Measurements from ENCODE around the gene DCC.

- TF ChIP-seq CTCF (IDR thresholded peaks at IDR 0.05 in 2 of 3, conservative IDR thresholded peaks at IDR 0.05 in 1 of 3; ENCODE audit: borderline replicate concordance in 1 of 3, insufficient read depth in 1 of 3, low read depth in 2 of 3, low read length in 2 of 3): no peak
- no peak for TF ChIP-seq JUND (IDR thresholded peaks at IDR 0.05)
- no peak for TF ChIP-seq POLR2A (IDR thresholded peaks at IDR 0.05; ENCODE audit: borderline replicate concordance, extremely low read depth, insufficient read depth, insufficient read length)
- no peak for TF ChIP-seq SIN3A (IDR thresholded peaks at IDR 0.05; ENCODE audit: low read depth)
- TF ChIP-seq POLR2AphosphoS5 (IDR thresholded peaks at IDR 0.05; ENCODE audit: low read depth, low read length): no peak
These were observed 1103.3 kb downstream of the DCC start for GRCh38 chr18:53443336-53443735.

All from HCT116 (cell line).